Osteoblast (primary cell): Measurements from ENCODE around the gene TRANK1. TPM values are rescaled to one million over a fixed set of nuclear protein-coding genes. Genes with fewer than 3 reads are reported as not detected.
A peak's percentile ranks its signal among the peaks of the same experiment; 100 is the strongest.

Experiments used
- DNase-seq: peaks from one replicate; pipeline ENCODE4 v3.0.0; 2011; ENCODE audit warnings: low spot score, mixed read lengths; ENCODE audit not compliant: insufficient read length; ENCODE audit errors: missing footprints
- H2AFZ ChIP-seq: 2 replicates; pipeline ENCODE4 v1.6.0; 2011; ENCODE audit warnings: mild to moderate bottlenecking, low read length
- H3K27ac ChIP-seq: 2 replicates; pipeline ENCODE4 v1.5.1; 2011; ENCODE audit warnings: mild to moderate bottlenecking, low read depth, low read length, moderate library complexity
- H3K27me3 ChIP-seq: 2 replicates; pipeline ENCODE4 v1.6.0; 2012; ENCODE audit warnings: mild to moderate bottlenecking, control low read depth, inconsistent platforms, low read length, moderate library complexity; ENCODE audit not compliant: insufficient read depth
- H3K36me3 ChIP-seq: 2 replicates; pipeline ENCODE4 v1.5.1; 2011; ENCODE audit warnings: mild to moderate bottlenecking, low read length, control low read depth, moderate library complexity; ENCODE audit not compliant: insufficient read depth
- H3K4me1 ChIP-seq: 2 replicates; pipeline ENCODE4 v1.5.1; 2011; ENCODE audit warnings: mild to moderate bottlenecking, low read length, control low read depth, moderate library complexity; ENCODE audit not compliant: insufficient read depth
- H3K4me2 ChIP-seq: 2 replicates; pipeline ENCODE4 v1.6.0; 2011; ENCODE audit warnings: mild to moderate bottlenecking, low read length; ENCODE audit not compliant: insufficient read depth
- H3K4me3 ChIP-seq: fragments of 200-600 bp; sonication (generic); 3 replicates; pipeline ENCODE4 v1.5.1; 2012; ENCODE audit warnings: mild to moderate bottlenecking, low read length, inconsistent platforms; ENCODE audit not compliant: insufficient read depth
- H3K79me2 ChIP-seq: 2 replicates; pipeline ENCODE4 v1.6.0; 2012; ENCODE audit warnings: mild to moderate bottlenecking, low read length, control low read depth, inconsistent platforms; ENCODE audit not compliant: insufficient read depth
- H3K9me3 ChIP-seq: 2 replicates; pipeline ENCODE4 v1.5.1; 2011; ENCODE audit warnings: low read depth, low read length, control low read depth
- H4K20me1 ChIP-seq: 2 replicates; pipeline ENCODE4 v1.6.0; 2012; ENCODE audit warnings: mild to moderate bottlenecking, low read length, control low read depth; ENCODE audit not compliant: insufficient read depth
- total RNA-seq: library from RNA; depleted of rRNA; stranded (reverse); fragments of >200 nt; gene quantifications from 2 replicates; pipeline ENCODE4 v1.2.3, GENCODE V29; 2012
- TF ChIP-seq, protein P1 (sequence below): IDR thresholded peaks from 2 replicates; pipeline ENCODE4 v1.5.1; 2011; ENCODE audit warnings: mild to moderate bottlenecking, low read depth, low read length, moderate library complexity; ENCODE audit errors: extremely low read depth

Gene TRANK1
- total RNA-seq, 1 donor = 30.8 TPM

GRCh38 chr3:36803091-36803791 is 141.6 kb downstream of the TRANK1 start:
- Histone ChIP-seq H3K4me1 (no peaks in the 10 kb centered on the region), H3K36me3 (no peaks in the 10 kb centered on the region), H3K27ac (no peak overlapping the region), H3K27me3 (peaks cover 10% of the 10 kb centered on the region), H2AFZ (no peak overlapping the region), H3K4me2 (no peak overlapping the region), H3K4me3 (no peak overlapping the region), H3K79me2 (no peaks in the 10 kb centered on the region), H4K20me1 (no peaks in the 10 kb centered on the region), H3K9me3 (peaks cover 4% of the 10 kb centered on the region)
- DNase-seq = no peak
- TF ChIP-seq, protein P1, sequence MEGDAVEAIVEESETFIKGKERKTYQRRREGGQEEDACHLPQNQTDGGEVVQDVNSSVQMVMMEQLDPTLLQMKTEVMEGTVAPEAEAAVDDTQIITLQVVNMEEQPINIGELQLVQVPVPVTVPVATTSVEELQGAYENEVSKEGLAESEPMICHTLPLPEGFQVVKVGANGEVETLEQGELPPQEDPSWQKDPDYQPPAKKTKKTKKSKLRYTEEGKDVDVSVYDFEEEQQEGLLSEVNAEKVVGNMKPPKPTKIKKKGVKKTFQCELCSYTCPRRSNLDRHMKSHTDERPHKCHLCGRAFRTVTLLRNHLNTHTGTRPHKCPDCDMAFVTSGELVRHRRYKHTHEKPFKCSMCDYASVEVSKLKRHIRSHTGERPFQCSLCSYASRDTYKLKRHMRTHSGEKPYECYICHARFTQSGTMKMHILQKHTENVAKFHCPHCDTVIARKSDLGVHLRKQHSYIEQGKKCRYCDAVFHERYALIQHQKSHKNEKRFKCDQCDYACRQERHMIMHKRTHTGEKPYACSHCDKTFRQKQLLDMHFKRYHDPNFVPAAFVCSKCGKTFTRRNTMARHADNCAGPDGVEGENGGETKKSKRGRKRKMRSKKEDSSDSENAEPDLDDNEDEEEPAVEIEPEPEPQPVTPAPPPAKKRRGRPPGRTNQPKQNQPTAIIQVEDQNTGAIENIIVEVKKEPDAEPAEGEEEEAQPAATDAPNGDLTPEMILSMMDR = no peak

- Histone ChIP-seq H4K20me1 (no peaks in the 10 kb centered on the region), H2AFZ (no peak overlapping the region), H3K36me3 (no peaks in the 10 kb centered on the region), H3K9me3 (no peaks in the 10 kb centered on the region), H3K4me2 (no peak overlapping the region), H3K4me1 (peaks cover 10% of the 10 kb centered on the region), H3K27ac (no peak overlapping the region), H3K27me3 (peaks cover 4% of the 10 kb centered on the region), H3K79me2 (no peaks in the 10 kb centered on the region), H3K4me3 (no peak overlapping the region)
- TF ChIP-seq, protein P1 = no peak
- no peak for DNase-seq
Measured at GRCh38 chr3:36800533-36801116, 144.2 kb downstream of the TRANK1 start.

DNA sequence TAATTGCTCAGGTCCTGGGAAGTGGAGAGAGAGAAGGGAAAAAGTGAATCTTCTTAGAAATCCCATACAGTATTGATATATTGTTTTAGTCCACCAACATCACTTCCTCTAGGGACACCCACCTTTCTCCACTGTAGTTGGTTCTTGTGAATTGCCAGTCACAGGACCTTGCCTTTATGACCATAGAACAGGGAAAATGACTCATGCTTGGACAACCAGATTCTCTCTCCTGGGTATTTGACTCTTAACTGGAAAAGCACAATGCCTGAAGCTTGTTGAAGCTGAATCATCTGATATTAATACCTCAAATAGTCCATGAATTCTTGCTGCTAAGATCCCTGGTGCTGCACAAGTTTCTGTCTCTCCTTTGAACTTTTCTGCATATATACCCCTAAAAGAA is 148.0 kb downstream of the TRANK1 start:
- no peaks in the 10 kb centered on the region for H3K36me3 ChIP-seq
- peak; percentile 87 for DNase-seq

GRCh38 chr3:36796161-36796560 is 148.7 kb downstream of the TRANK1 start:
- Histone ChIP-seq H3K27me3 (no peaks in the 10 kb centered on the region), H3K79me2 (no peaks in the 10 kb centered on the region), H3K36me3 (no peaks in the 10 kb centered on the region), H3K9me3 (no peaks in the 10 kb centered on the region), H2AFZ (no peak overlapping the region), H4K20me1 (no peaks in the 10 kb centered on the region), H3K4me3 (no peak overlapping the region), H3K4me1 (peaks cover 10% of the 10 kb centered on the region), H3K27ac (no peak overlapping the region), H3K4me2 (no peak overlapping the region)
- no peak for DNase-seq
- TF ChIP-seq, protein P1 = no peak

More for the DNA sequence above, 148.0 kb downstream of the TRANK1 start:
- H3K27ac ChIP-seq = no peak overlapping the region
- no peaks in the 10 kb centered on the region for H3K79me2 ChIP-seq
- H3K4me2 ChIP-seq = no peak overlapping the region
- H3K4me1 ChIP-seq = peaks cover 10% of the 10 kb centered on the region
- no peak overlapping the region for H3K4me3 ChIP-seq
- H3K9me3 ChIP-seq = no peaks in the 10 kb centered on the region
- H4K20me1 ChIP-seq = no peaks in the 10 kb centered on the region
- TF ChIP-seq, protein P1 = no peak
- peaks cover 3% of the 10 kb centered on the region for H3K27me3 ChIP-seq
- H2AFZ ChIP-seq = no peak overlapping the region
